Fibroblast of skin of left biceps (primary cell): Measurements from ENCODE around the gene LMNTD2.

Experiments
- DNase-seq, 2 experiments: peaks; one replicate each; pipeline ENCODE4 v3.0.0-alpha.2; 2013; ENCODE audit warnings: low read depth in 2 of 2

LMNTD2 gene

DNA sequence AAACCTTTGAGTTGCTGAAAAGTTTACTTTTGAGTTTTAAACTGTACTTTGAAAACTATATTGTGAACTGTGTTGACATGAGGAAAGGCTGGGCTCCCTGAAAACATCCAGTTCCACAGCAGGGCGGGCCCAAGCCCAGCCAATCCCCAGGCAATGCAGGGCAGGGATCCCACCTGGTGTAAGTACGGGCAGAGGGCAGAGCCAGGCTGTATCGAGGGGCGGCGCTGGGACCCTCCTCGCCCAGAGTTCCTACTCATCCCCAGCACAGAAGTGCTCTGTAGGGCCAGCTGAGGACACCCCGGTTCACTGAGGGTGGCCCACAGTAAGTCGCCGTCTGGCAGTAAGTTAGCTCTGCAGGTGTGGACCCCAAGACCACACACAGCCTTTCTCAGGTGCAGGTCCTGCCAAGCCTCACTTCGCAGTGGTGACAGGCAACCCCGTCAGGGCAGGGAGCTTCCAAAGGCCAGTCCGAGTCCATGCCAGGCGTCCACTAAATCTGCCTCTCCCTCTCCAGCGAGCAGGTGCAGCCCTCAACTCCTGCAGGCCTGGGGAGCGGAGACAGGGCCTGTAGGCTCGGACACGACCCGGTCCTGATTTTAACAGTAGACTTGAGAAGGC, 6.6 kb upstream of the LMNTD2 start:
- no peak for DNase-seq

DNA sequence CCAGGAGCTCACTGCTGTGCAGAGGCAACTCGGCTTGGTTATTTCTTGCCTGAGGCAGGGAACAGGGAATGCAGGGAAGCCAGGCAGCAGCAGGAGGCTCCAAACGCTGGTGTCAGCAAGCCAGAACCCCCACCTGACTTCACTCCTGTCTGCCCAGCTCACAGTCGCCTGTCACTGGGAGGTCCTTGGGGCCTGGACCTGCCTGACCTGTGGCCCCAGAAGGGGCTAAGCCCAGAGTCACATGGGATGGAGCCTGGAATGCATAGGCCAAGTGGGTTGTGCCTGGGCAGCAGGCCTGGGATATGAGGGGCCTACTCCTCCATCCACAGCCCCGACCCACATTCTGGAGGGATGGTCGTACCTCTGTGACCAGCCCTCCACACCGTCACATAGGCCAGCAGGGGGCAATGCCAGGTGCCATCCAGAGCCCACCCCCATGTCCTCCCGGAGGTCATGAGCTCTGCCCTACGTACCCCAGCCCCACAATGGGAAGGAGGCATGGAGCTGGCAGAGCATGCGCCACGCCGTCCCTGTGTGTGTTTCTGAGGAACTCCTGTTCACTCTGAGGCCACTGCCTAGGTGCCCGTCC, 5.5 kb upstream of the LMNTD2 start:
- no peak for DNase-seq

DNA sequence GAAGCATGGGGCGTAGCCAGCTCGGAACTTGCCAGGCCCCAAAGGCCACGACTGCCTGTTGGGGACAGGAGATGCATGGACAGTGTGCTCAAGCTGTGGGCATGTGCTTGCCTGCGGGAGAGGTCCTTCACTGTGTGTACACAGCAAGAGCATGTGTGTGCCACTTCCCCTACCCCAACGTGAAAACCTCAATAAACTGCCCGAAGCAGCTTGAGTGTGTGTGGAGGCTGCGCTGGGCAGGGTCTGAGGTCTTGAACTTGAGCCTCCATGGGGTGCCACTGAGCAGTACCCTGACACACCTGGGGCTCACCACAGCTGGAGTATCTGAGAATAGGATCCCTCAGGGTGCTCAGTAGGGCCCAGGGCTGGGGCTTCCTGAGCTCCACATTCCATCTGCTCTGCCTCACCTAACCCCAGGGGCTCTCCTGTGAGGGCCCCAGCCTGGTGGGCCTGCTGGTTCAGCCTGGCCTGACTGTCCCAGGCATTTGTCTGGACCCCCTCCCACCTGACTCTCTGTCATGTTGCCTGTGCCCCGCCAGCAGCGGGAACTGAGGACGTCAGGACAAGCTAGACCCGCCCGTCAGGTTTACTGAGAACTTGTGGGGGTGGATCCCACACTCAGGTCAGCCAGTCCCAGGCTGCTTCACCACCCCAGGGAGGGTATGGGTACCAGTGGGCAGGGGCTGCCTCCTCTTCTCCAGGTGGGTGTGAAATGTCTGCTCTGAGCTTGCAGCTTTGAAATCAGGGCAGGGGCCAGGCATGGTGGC, 3.5 kb upstream of the LMNTD2 start:
- DNase-seq: no peak

DNA sequence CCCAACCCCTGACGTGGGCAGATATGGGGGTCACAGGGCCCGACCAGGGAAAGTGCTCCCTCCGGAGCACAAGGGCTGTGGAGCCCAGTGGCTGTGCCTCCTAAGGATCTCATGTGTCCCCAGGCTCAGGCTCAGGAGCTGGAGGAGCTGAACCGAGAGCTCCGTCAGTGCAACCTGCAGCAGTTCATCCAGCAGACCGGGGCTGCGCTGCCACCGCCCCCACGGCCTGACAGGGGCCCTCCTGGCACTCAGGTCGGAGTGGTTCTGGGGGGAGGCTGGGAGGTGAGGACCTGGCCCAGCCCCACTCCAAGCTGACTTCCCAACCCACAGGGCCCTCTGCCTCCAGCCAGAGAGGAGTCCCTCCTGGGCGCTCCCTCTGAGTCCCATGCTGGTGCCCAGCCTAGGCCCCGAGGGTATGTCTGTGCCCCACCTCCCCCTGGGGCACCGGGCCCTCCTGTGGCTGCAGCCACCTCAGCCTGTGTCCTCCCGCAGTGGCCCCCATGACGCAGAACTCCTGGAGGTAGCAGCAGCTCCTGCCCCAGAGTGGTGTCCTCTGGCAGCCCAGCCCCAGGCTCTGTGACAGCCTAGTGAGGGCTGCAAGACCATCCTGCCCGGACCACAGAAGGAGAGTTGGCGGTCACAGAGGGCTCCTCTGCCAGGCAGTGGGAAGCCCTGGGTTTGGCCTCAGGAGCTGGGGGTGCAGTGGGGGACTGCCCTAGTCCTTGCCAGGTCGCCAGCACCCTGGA, 2.7 kb upstream of the LMNTD2 start:
- no peak for DNase-seq

DNA sequence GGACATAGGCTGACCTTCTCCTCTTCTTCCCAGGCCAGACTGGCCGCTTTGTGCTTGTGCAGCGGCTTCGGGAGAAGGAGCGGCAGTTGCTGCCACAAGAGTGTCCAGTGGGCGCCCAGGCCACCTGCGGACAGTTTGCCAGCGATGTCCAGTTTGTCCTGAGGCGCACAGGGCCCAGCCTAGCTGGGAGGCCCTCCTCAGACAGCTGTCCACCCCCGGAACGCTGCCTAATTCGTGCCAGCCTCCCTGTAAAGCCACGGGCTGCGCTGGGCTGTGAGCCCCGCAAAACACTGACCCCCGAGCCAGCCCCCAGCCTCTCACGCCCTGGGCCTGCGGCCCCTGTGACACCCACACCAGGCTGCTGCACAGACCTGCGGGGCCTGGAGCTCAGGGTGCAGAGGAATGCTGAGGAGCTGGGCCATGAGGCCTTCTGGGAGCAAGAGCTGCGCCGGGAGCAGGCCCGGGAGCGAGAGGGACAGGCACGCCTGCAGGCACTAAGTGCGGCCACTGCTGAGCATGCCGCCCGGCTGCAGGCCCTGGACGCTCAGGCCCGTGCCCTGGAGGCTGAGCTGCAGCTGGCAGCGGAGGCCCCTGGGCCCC, 1.6 kb upstream of the LMNTD2 start:
- DNase-seq: no peak

DNA sequence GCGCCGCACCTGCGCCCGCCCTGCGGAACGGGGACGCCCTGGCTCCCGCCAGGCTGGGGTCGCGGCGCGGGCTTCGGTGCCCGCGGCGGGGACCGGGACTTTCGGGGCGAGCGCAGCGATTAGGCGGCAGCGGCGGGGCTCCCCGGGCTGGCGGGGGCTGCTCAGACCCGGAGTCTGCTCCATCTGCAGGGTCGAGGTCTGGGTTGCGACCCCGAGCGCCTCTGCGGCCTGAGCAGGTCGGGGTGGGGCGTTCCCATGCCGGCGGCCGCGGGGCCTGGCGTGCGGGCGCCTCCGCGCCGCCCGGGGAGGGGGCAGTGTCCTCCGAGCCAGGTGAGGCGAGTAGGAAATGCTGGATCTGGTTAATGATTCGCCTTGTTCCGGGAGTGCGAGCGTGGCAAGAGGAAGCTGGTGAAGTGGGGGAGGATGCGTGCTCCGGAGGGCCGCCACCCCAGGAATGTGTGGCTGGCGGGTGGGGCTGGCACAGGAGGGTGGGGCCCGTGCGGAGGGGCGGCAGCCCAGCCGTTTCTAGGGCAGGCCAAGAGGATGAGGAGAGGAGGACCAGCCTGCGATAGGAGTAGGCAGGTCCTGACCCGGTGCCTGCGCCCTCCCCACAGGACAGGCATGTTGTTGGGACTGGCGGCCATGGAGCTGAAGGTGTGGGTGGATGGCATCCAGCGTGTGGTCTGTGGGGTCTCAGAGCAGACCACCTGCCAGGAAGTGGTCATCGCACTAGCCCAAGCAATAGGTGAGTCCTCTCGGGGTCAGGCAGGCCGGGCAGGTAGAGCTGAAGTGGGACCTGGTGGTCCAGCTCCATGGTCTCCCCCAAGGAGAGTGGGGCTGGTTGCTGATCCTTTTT, 838 bp upstream of the LMNTD2 start:
- DNase-seq: no peak

DNA sequence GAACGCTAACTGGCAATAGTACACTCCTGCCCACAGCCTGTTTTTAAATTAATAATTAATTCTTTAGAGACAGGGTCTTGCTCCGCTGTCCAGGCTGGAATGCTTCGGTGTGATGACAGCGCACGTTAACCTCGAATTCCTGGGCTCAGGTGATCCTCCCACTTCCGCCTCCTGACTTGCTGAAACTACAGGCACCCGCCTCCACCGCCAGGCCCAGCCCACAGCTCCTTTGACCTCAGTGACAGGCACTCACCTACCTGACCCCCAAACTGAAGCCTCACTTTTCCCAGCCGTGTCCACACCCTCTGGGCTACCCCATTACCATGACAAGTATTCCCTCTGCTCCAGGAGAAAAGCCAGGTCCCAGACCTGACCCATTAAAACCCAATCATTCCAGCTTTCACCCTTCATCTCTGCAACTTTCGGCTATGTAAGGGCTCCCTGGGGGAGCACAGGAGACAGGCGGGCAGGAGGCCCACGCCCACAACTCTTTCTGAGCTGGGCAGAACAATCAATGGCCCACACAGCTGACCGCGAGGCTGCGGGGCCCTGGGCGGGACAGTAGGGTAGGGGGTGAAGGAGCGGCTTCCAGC, 730 bp downstream of the LMNTD2 start:
- DNase-seq: no peak

DNA sequence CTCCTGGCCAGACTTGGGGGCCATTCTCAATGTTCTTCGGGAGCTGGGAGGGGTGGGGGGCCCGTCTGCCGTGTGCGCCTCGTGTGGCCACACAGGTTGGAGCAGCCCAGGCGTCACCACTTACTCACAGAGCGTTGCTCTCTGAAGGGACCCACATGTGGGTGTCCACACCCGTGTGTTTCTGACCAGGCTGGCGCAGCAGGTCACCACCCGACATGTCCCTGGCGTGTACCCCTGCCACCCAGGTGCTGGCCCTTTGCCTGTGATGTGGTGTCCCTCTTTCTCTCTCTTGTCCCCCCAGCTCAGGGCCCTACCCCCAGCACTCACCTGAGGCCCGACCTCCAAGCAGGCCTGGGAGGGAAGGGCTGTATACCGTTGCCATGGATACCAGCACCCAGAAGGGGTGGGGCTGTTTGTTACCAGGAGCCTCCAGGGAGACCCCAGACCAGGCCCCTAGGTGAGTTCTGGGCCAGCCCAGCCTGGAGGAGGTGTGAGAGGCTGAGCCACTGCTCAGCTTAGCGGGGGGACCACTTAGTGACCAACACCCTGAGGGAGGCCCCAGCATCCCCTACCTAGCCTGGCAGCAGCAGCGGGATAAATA, 1.4 kb downstream of the LMNTD2 start:
- no peak for DNase-seq

DNA sequence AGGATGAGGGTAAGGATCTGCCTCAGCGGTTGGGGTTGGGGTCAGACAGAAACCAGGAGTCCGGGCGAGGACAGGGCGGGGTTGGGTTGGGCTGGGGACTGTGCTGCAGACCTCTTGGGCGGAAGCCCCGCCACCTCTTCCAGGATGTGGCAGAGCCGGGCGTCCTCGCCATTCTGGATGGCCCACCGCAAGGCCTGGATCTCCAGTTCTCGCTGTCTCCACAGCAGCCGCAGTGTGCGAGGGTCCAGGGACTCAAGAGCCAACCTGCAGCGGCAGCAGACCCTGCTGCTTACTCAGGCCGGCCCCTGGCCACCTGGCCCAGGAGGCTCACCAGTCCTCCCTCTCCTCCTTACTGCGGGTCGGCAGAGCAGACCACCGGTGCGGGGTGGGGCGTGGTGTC, 2.0 kb downstream of the LMNTD2 start:
- no peak for DNase-seq

DNA sequence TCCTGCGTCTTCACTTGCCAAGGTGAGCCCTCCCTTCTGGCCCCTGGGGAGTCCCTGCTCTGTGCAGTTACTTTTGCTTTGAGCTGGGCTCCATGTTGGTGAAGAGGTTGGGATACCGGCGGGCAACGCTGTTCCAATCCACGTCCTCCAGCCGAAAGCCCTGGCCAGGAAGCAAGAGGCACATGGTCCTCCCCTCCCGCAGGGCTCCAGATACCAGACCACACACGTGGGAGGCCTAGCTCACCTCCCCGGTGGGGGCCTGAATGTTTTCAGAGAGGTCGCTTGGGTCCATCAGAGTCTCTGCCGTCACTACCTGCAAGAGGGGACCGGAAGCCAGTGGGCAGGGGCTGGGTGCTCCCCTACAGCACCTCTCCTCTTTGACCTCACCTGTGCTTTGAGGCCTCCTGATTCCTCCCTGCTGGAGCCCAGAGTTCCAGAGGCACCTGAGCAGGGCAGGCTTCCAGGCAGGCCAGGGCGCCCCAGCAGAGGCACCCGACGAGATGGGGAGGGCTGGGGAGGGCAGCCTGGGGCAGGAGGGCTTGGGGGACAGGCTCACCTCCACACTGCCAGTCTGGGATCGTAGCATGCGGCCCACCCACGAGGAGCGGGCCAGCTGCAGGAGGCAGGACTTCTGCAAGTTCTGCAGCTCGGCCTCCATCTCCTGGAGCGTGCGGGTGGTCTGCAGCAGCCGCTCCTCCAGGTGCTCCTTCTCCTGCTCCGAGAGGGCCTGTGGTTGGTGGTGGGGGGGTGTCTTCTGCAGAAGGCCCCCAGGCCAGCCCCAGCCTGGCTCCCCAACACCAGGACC, 3.0 kb downstream of the LMNTD2 start:
- DNase-seq: no peak

DNA sequence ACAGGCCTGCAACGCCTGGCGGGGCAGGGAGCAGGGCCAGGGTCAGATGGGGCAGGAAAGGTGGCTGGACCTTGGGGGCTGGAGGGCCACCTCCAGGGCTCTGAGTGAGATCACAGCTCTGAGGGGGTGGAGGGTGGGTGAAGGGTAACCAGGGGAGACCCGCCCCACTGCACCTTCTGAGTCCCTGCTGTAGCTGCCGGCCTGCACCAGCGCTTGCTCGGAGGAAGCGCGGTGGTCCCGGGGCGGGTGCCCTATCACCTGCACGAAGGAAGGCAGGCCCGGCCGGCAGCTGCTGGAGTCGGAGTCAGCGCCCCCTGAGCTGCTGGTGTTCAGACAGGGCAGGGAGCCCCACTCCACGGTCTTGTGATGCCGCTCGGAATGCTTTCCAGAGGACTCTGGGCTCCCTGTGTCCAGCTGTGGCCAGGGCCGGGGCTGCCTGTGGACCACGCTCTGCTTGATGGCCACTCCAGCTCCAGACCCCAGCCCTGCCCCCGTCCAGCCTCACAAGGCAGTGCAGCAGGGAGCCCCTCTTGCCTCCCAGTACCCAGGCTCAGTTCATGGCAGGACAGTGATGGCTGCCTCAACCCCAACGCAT, 3.8 kb downstream of the LMNTD2 start:
- DNase-seq: no peak

DNA sequence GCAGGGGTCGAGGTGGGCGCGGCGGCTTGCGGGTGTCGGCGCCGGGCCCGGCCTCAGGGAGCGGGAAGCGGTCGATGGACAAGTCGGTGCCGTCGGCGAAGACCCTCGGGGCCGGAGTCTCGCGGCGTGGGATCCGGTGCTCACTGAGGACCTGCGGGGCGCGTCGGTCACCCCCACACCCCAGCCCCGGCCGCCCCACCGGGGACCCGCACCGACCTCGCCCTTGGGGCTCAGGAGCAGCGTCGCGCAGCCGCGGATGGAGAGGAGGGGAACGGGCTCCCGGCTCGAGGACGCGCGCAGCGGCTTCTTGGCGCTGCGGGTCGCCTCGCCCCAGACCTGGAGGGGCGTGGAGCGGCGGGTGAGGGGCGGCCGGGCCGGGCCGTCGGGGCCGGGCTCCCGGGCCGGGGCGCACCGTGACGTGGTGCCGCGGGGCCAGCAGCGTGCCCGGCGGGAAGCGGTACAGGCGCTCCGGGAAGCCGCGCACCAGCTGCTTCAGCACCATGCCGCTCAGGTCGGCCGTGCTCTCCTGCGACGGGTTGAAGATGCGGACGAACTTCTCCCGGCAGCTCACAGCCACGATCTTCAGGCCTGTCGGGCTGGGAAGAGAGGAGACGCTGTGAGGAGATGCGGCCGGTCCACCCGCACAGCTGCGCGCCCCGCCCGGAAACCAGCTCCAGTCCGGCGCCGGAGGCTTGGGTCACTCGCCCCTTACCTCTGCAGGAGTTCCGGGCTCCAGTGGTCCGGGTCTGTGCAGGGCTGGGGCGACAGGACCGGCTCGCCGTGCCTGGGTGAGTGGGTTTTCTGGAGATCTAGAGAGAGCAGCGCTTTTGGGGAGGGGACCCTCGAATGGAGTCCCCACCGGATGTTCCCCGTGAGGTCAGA, 4.5 kb downstream of the LMNTD2 start:
- no peak for DNase-seq

DNA sequence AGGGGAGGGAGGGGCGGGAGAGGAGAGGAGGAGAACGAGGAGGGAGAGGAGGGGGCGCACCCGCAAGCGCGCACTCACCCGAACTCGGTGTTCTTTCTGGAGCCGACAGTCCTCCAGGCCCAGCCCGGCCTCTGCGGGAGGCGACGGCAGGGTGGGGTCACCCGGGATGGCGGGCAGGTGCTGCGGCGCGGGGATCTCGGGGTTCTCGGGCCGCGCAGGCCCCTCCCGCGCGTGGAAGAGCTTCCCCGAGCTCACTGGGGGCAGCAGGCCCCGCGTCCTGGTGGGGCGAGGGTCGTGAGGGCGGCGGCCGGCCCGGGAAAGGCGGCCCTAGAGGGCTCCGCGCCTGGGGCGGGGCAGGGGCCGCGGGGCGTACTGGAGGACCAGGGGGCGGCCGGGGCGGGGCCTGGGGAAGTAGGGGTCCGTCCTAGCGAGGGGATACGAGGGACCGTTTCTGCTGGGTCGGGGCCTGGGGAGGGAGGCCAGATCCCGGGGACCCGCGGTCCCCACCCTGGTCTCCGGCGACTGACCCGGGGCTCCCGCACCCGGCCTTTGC, 5.2 kb downstream of the LMNTD2 start:
- no peak for DNase-seq

DNA sequence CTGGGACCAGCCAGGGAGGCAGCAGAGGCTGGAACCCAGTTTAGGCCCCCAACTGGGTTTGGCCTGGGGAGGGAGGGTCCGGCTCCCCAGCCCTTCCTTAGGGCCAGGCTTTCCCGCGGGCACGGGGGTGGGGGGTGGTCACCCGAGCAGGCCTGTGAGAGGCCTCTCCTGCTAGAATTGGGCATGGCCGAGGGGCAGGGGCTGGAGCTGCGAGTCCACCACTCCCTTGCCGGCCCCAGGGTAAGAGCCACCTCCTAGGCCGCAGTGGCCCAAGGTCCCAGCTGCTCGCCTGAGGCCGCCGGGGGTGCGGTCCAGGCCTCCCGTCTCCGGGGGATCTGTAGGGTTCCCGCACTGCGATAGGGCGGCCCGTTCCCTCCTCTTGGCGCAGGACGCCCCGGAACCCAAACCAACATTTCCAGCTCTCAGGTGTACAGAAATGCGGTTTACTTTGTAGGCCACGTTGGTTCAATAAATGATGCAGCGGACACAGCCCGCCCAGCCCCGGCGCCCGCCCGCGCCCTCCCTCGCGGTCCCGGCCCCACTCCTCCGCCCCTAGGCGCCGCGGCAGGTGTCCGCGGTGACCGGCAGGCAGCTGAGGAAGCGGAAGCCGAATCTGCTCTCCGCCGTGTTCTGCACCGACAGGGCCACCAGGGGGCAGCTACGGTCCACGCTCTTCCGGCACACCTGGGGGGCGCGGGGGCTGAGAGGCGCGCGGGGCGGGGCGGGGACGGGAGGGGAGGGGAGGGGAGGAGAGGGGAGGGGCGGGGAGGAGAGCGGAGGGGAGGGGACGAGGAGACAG, 5.9 kb downstream of the LMNTD2 start:
- no peak for DNase-seq

DNA sequence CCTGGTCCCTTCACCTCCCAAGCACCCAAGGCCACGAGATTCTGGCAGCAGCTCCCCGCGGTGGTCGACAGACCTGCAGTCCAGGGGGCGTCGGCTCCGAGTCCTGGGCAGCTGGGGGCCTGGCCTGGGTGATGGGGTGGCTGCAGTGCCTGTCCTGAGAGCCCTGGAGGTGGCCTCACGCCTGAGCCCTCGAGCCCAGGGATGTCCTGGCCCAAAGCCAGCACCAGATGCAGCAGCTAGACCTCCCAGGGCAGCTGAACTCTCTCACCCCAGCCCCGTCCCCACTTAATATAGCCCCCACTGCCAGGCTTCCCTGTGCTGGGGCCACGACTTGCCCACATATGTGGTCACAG, 6.6 kb downstream of the LMNTD2 start:
- no peak for DNase-seq

DNA sequence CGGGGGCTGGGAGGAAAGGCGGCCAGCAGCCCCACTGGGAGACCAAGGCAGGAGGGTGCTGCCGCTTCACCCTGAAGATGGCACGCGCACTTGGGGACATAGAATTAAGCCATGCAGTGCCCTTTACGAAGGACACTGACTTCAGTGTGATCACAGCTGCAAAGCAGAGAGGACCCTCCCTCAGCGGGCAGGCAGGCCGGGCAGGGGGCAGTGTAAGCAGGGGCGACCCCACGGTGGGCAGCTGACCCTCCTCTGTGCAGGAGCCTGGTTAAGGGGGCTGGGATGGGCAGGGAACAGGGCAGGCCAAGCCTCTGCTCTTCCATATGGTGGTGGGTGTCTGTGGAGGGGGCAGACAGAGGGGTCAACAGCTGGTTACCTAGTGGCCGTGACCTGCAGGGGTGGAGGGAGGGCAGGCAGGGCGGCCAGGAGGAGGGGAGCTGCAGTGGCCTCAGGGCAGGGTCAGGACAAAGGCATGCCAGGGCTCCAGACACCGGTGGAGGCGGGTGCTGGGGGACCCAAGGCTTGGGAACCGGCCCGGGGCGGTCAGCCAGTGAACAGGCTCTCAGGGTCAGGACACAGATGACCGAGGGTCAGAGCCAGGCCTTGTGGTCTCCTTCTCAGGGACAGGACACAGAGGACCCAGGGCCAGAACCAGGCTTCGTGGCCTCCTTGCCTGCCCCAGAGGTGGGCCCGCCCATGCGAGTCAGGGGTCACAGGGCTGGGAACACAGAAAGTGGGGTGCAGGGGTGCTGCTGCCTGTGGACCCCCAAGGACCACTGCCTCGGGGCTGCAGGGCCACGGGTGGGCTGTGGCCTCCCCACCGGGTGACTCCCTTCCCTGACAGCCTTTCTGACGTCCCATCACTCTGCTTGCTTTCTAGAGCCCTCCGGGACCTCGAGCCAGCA, 7.2 kb downstream of the LMNTD2 start:
- no peak for DNase-seq
